PC-9 (cell line): ENCODE results near the gene CUL1. TPM values are rescaled to one million over a fixed set of nuclear protein-coding genes. Genes with fewer than 3 reads are reported as not detected.

Experiments
- BruUV-seq: library from RNA; stranded (reverse); fragments of 400-500 nt; replicated peaks from 2 replicates; lab custom pipeline; 2021; lab: Mats Ljungman, UMichigan
- CTCF ChIA-PET: fragments of 300-600 bp; sonication (Branson Sonifier 250); formaldehyde crosslinking; loops from one replicate; lab custom pipeline; 2022; ENCODE audit warnings: antibody characterized with exemption; lab: Charles Lee
- POLR2A ChIA-PET: fragments of 300-600 bp; sonication (Branson Sonifier 250); formaldehyde crosslinking; loops from one replicate; lab custom pipeline; 2022; ENCODE audit warnings: antibody characterized with exemption; ENCODE audit not compliant: unreplicated experiment; lab: Charles Lee
- DNase-seq, 2 experiments: peaks; one replicate each; pipeline versions ENCODE4 v3.0.0 to v3.0.0-alpha.2; 2015 to 2022; ENCODE audit warnings: mixed read lengths in 1 of 2
- H2AFZ ChIP-seq: fragments of 200-600 bp; sonication (generic); 2 replicates; pipeline ENCODE4 v1.8.1; 2017; ENCODE audit warnings: antibody characterized with exemption
- H3F3A ChIP-seq: fragments of 200-600 bp; sonication (generic); 2 replicates; pipeline ENCODE4 v1.8.1; 2017; ENCODE audit warnings: antibody characterized with exemption, mild to moderate bottlenecking, low read depth; ENCODE audit not compliant: insufficient read depth
- H3K27ac ChIP-seq: fragments of 200-600 bp; sonication (generic); 2 replicates; pipeline ENCODE4 v1.6.1; 2016; ENCODE audit warnings: mixed run types
- H3K27me3 ChIP-seq: fragments of 200-600 bp; sonication (generic); 2 replicates; pipeline ENCODE4 v1.6.1; 2016; ENCODE audit warnings: low read depth, mixed run types; ENCODE audit not compliant: insufficient read depth
- H3K36me3 ChIP-seq: fragments of 200-600 bp; sonication (generic); 2 replicates; pipeline ENCODE4 v1.6.1; 2016; ENCODE audit warnings: low read depth, mixed run types
- H3K4me1 ChIP-seq: fragments of 200-600 bp; sonication (generic); replicated peaks from 2 replicates; pipeline ENCODE4 v1.6.1; 2016; ENCODE audit warnings: mixed run types; ENCODE audit not compliant: insufficient read depth
- H3K4me2 ChIP-seq: fragments of 200-600 bp; sonication (generic); 2 replicates; pipeline ENCODE4 v1.6.1; 2017; ENCODE audit warnings: mixed run types
- H3K4me3 ChIP-seq: fragments of 200-600 bp; sonication (generic); 2 replicates; pipeline ENCODE4 v1.6.1; 2016; ENCODE audit warnings: mixed run types
- H3K79me2 ChIP-seq: fragments of 200-600 bp; sonication (generic); 2 replicates; pipeline ENCODE4 v1.6.1; 2017; ENCODE audit warnings: low read depth, mixed run types
- H3K9me2 ChIP-seq: fragments of 200-600 bp; sonication (generic); 2 replicates; pipeline ENCODE4 v1.8.1; 2017; ENCODE audit warnings: mild to moderate bottlenecking; ENCODE audit not compliant: insufficient read depth
- H3K9me3 ChIP-seq: fragments of 200-600 bp; sonication (generic); 2 replicates; pipeline ENCODE4 v1.8.1; 2016; ENCODE audit warnings: low read depth; ENCODE audit not compliant: insufficient read depth
- H4K20me1 ChIP-seq: fragments of 200-600 bp; sonication (generic); 2 replicates; pipeline ENCODE4 v1.8.1; 2017; ENCODE audit not compliant: insufficient read depth
- CTCF ChIP-seq: fragments of 200-600 bp; sonication (generic); conservative IDR thresholded peaks from 2 replicates; pipeline ENCODE4 v1.6.1; 2017; ENCODE audit warnings: mixed run types, antibody characterized with exemption, mild to moderate bottlenecking, moderate library complexity
- EZH2 ChIP-seq: fragments of 200-600 bp; sonication (generic); IDR thresholded peaks from 2 replicates; pipeline ENCODE4 v1.8.0; 2017; ENCODE audit warnings: antibody characterized with exemption, low read depth
- intact Hi-C: fragments of 100-400 bp; cut with micrococcal nuclease; formaldehyde crosslinking; loops from one replicate; pipeline ENCODE4 v1.10.0; 2022; ENCODE audit not compliant: unreplicated experiment
- total RNA-seq: library from RNA; stranded (reverse); gene quantifications from 2 replicates; pipeline ENCODE4 v1.2.3, GENCODE V29; 2021

The CUL1 gene
- total RNA-seq, 1 experiment from 2014 or later: 78.3 TPM

GRCh38 chr7:148789220-148789619 lies 90.5 kb downstream of the CUL1 start:
- BruUV-seq: no TSS peak
- no peaks in the 10 kb centered on the region for H4K20me1 ChIP-seq
- peaks cover 51% of the 10 kb centered on the region for H3K36me3 ChIP-seq

DNA sequence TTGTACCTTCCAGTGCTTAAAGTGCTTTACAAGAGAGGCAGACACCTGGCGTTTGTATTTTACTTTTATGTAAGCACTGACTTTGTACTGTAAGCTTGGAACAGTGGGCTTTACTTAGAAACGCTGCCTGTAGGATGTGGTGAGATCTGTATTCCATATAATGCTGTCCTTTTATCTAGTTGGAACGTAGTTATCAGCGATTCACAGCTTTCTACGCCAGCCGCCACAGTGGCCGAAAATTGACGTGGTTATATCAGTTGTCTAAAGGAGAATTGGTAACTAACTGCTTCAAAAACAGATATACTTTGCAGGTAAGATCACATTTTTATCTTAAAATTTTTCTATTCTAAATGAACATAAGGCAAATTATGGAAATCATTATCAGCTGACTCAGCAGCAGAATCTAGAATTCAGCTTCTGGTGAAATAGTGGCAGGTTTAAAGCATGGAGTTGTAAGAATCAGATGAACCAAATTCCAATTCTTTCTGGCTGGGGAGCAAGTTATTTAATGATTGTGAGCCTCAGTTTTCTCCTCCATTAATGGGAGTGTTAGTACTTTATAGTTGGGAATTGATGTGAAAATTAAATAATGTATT lies 91.5 kb downstream of the CUL1 start:
- no peak overlapping the region for H3K27ac ChIP-seq
- no peak for TF ChIP-seq EZH2
- TF ChIP-seq CTCF: no peak
- intact Hi-C loops: no loop called here
- no peaks in the 10 kb centered on the region for H3K79me2 ChIP-seq
- no peak overlapping the region for H2AFZ ChIP-seq
- no peaks in the 10 kb centered on the region for H4K20me1 ChIP-seq
- H3K36me3 ChIP-seq: peaks cover 56% of the 10 kb centered on the region
- no peak overlapping the region for H3K4me3 ChIP-seq
- H3K4me1 ChIP-seq: no peaks in the 10 kb centered on the region
- no peaks in the 10 kb centered on the region for H3K27me3 ChIP-seq
- ChIA-PET CTCF (no interaction called here), POLR2A (no interaction called here)
- no peaks in the 10 kb centered on the region for H3K9me2 ChIP-seq
- H3K9me3 ChIP-seq: no peaks in the 10 kb centered on the region
- no peak for DNase-seq
- no peaks in the 10 kb centered on the region; the same call in 1 of the 2 replicates for H3F3A ChIP-seq
- no TSS peak for BruUV-seq
- no peak overlapping the region for H3K4me2 ChIP-seq

More at GRCh38 chr7:148789220-148789619, 90.5 kb downstream of the CUL1 start:
- no peak overlapping the region for H3K4me3 ChIP-seq
- no peaks in the 10 kb centered on the region; the same call in 1 of the 2 replicates for H3F3A ChIP-seq
- no peak for TF ChIP-seq CTCF
- no peak for TF ChIP-seq EZH2
- H3K9me2 ChIP-seq: no peaks in the 10 kb centered on the region
- H3K79me2 ChIP-seq: no peaks in the 10 kb centered on the region
- no peaks in the 10 kb centered on the region for H3K4me1 ChIP-seq
- intact Hi-C loops: no loop called here
- no peak for DNase-seq
- POLR2A ChIA-PET: no interaction called here
- CTCF ChIA-PET: no interaction called here
- H2AFZ ChIP-seq: no peak overlapping the region
- no peak overlapping the region for H3K4me2 ChIP-seq
- no peaks in the 10 kb centered on the region for H3K9me3 ChIP-seq
- H3K27ac ChIP-seq: no peak overlapping the region
- H3K27me3 ChIP-seq: no peaks in the 10 kb centered on the region

- TF ChIP-seq EZH2 (no peak), CTCF (no peak)
- Histone ChIP-seq H3K9me2 (no peaks in the 10 kb centered on the region), H3K4me2 (no peak overlapping the region), H3K4me1 (no peaks in the 10 kb centered on the region), H3K36me3 (peaks cover 57% of the 10 kb centered on the region), H4K20me1 (no peaks in the 10 kb centered on the region), H3K4me3 (no peak overlapping the region), H3K27ac (no peak overlapping the region), H3K27me3 (no peaks in the 10 kb centered on the region), H3F3A (no peaks in the 10 kb centered on the region; the same call in 1 of the 2 replicates), H3K9me3 (no peaks in the 10 kb centered on the region), H2AFZ (no peak overlapping the region), H3K79me2 (no peaks in the 10 kb centered on the region)
- DNase-seq: no peak
- CTCF ChIA-PET: no interaction called here
- POLR2A ChIA-PET: no interaction called here
- no TSS peak for BruUV-seq
- intact Hi-C loops: no loop called here
These were observed 92.1 kb downstream of the CUL1 start for GRCh38 chr7:148790850-148791249.
